ENCODE data around the gene KCNK15. TPM values are rescaled to one million over a fixed set of nuclear protein-coding genes. Genes with fewer than 3 reads are reported as not detected.
A peak's percentile ranks its signal among the peaks of the same experiment; 100 is the strongest.

Gene KCNK15
- total RNA-seq, 1 experiment from 2014 or later, result 0.33 TPM

DNA sequence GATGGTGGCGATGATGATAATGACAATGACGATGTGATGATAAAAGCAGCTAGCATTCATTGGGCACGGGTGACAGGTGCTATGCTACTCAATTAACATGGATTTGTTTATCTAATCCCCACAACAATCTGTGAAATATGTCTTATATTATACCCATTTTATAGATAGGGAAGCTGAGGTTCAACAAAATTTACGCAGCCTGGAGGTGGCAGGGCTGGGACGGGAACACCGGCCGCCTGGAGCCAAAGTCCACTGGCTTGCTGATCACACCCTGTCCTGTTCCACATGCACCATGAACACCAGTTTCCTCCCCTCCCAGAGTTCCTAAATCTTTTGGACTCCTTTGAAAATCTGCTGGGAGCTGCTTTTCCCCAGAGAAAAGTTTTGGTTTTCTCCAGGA is 41.6 kb downstream of the KCNK15 start:
- Histone ChIP-seq H3K23me2 (ENCODE audit: insufficient read length, low read depth, low read length, poor library complexity, severe bottlenecking) (no peaks in the 10 kb centered on the region), H3T11ph (ENCODE audit: low read length) (no peak overlapping the region), H3K79me2 (ENCODE audit: insufficient read depth, low read length) (no peaks in the 10 kb centered on the region), H4K20me1 (ENCODE audit: control insufficient read depth, insufficient read depth, insufficient read length) (no peaks in the 10 kb centered on the region), H2BK15ac (ENCODE audit: low read depth, low read length) (no peak overlapping the region), H2BK120ac (ENCODE audit: low read depth, low read length, poor library complexity, severe bottlenecking) (no peak overlapping the region), H3K14ac (ENCODE audit: insufficient read depth, low read length) (no peak overlapping the region), H4K5ac (ENCODE audit: insufficient read length, low read depth, low read length) (no peak overlapping the region), H3K27me3 (ENCODE audit: insufficient read depth, low read length) (no peaks in the 10 kb centered on the region), H3K27ac (ENCODE audit: insufficient read length, low read depth, low read length) (no peak overlapping the region), H2BK20ac (ENCODE audit: low read depth, low read length, poor library complexity, severe bottlenecking) (no peak overlapping the region), H3K9ac (ENCODE audit: extremely low read depth, insufficient read length, low read length) (no peak overlapping the region), H4K8ac (replicated peaks; ENCODE audit: insufficient read length, low read depth, low read length) (no peak overlapping the region), H4K91ac (ENCODE audit: insufficient read length, low read depth, low read length) (no peak overlapping the region), H2BK5ac (ENCODE audit: insufficient read length, low read length) (no peak overlapping the region), H3K9me3 (ENCODE audit: control insufficient read depth, low read depth, low read length) (no peaks in the 10 kb centered on the region), H3K4ac (ENCODE audit: low read depth, low read length) (no peak overlapping the region), H3K18ac (ENCODE audit: insufficient read length, low read depth, low read length) (no peak overlapping the region), H2AFZ (ENCODE audit: low read length) (no peak overlapping the region), H3K79me1 (ENCODE audit: insufficient read depth, low read depth, low read length, poor library complexity, severe bottlenecking) (no peaks in the 10 kb centered on the region), H2AK5ac (ENCODE audit: insufficient read length, low read length) (no peak overlapping the region), H3K4me1 (ENCODE audit: insufficient read depth, low read length) (peaks cover 17% of the 10 kb centered on the region; the same call in 1 of the 2 replicates), H3K23ac (ENCODE audit: insufficient read length, low read depth, low read length) (no peak overlapping the region), H2BK12ac (ENCODE audit: insufficient read length, low read depth, low read length) (no peak overlapping the region), H3K4me2 (ENCODE audit: insufficient read depth, insufficient read length, low read length) (no peak overlapping the region), H3K56ac (ENCODE audit: insufficient read length, low read depth, low read length) (no peak overlapping the region)
- no peak overlapping the region for H3K4me3 Mint-ChIP-seq
- peaks cover 33 to 46% of the 10 kb centered on the region in 2 experiments for H3K4me1 Mint-ChIP-seq
- WGBS (ENCODE audit: extremely low coverage, insufficient read length, low lambda C conversion rate), result no CpG with 5 or more reads among the region's 7 CpGs
- H3K9me3 Mint-ChIP-seq, result no peaks in the 10 kb centered on the region
- TF ChIP-seq, protein P1, sequence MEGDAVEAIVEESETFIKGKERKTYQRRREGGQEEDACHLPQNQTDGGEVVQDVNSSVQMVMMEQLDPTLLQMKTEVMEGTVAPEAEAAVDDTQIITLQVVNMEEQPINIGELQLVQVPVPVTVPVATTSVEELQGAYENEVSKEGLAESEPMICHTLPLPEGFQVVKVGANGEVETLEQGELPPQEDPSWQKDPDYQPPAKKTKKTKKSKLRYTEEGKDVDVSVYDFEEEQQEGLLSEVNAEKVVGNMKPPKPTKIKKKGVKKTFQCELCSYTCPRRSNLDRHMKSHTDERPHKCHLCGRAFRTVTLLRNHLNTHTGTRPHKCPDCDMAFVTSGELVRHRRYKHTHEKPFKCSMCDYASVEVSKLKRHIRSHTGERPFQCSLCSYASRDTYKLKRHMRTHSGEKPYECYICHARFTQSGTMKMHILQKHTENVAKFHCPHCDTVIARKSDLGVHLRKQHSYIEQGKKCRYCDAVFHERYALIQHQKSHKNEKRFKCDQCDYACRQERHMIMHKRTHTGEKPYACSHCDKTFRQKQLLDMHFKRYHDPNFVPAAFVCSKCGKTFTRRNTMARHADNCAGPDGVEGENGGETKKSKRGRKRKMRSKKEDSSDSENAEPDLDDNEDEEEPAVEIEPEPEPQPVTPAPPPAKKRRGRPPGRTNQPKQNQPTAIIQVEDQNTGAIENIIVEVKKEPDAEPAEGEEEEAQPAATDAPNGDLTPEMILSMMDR (conservative IDR thresholded peaks at IDR 0.05), result no peak
- peak overlapping the region in 1 of 3 experiments; percentile 0; a peak in 1 of 7 replicates for H3K27ac Mint-ChIP-seq
- DNase-seq, result no peak
- H3K36me3 Mint-ChIP-seq (ENCODE audit: insufficient read depth in 1 of 3, low read depth in 3 of 3), result peaks cover 0 to 4% (median 0%) of the 10 kb centered on the region in 3 experiments; a peak in 1 of 7 replicates
- peaks cover 3% of the 10 kb centered on the region; the same call in 1 of the 2 replicates for H3K27me3 Mint-ChIP-seq (ENCODE audit: low read depth)
